Erythroblast (primary cell): ENCODE data around the gene COL5A1.

Source experiments
- GATA1 ChIP-seq: IDR thresholded peaks from 2 replicates; pipeline ENCODE4 v1.6.1; 2011; ENCODE audit warnings: low read depth, mild to moderate bottlenecking, control low read depth, low read length, moderate library complexity
- POLR2A ChIP-seq: IDR thresholded peaks from 2 replicates; pipeline ENCODE4 v1.6.1; 2011; ENCODE audit warnings: mild to moderate bottlenecking, low read length

DNA sequence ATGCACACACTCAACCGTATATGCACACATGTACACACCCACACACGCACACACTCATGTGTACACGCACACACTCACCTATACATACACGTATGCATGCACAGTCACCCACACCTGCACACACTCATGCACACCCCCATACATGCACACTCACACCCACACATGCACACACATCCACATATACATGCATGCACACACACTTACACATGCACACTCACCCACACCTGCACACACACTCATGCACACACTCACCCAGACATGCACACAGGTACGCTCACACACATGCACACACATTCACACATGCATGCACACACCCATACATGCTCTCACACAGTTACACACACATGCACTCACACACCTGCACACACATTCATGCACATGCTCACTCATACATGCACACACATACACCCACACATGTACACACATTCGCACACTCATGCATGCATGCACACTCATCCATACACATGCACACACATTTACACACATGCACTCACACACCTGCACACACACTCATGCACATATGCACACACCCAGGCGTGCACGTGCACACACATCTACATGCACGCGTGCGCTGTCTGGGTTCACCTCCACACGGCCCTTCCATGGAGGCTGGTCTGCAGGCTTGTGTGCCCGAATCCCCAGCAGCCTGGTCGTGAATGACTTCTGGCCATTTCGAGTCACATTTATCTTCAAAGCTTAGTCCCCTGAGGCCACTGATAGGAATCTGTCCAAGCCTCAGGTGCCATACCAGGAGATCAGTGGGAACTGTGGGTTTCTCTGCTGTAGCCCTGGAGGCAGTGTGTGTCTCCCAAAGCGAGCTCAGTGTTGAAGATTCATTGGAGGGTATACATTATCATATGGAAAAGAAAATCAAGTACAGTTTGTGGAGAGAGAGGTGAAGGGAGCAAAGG lies 103.0 kb downstream of the COL5A1 start:
- TF ChIP-seq POLR2A (no peak), GATA1 (no peak)
